GM12878 (cell line): ENCODE data around the gene SETBP1. TPM values are rescaled to one million over a fixed set of nuclear protein-coding genes. Genes with fewer than 3 reads are reported as not detected.

Experiments used
- ATAC-seq: fragments of 200-7000 bp; cut with Tn5 transposase; 3 replicates; pipeline ENCODE4 v1.9.1; 2020; ENCODE audit warnings: mild to moderate bottlenecking, moderate library complexity
- BruUV-seq: library from RNA; stranded (reverse); fragments of 400-500 nt; replicated peaks from 2 replicates; lab custom pipeline; 2021; lab: Mats Ljungman, UMichigan
- CTCF ChIA-PET: fragments of 300-600 bp; sonication (Branson Sonifier 250); formaldehyde crosslinking; extraction: SDS; loops from one replicate; lab custom pipeline; 2021; ENCODE audit warnings: inconsistent platforms; lab: Yijun Ruan, JAX
- POLR2A ChIA-PET: fragments of 350-600 bp; formaldehyde crosslinking; extraction: SDS; loops from one replicate; lab custom pipeline; 2021; ENCODE audit warnings: inconsistent platforms; lab: Charles Lee
- RAD21 ChIA-PET: fragments of 300-600 bp; sonication (Branson Sonifier 250); formaldehyde crosslinking; loops from one replicate; lab custom pipeline; 2023; ENCODE audit warnings: antibody characterized with exemption; ENCODE audit not compliant: unreplicated experiment; lab: Charles Lee
- SMC1A ChIA-PET: fragments of 300-600 bp; sonication (Branson Sonifier 250); formaldehyde crosslinking; loops from one replicate; lab custom pipeline; 2023; ENCODE audit not compliant: unreplicated experiment, uncharacterized antibody; lab: Charles Lee
- DNase-seq: peaks from one replicate; pipeline ENCODE4 v3.0.0-alpha.2; 2011; ENCODE audit warnings: low read depth, low spot score
- FAIRE-seq: peaks from 3 replicates; lab custom pipeline; 2011; peaks lifted over from hg19 to GRCh38; lab: Jason Lieb, UNC
- H2AFZ ChIP-seq: 2 replicates; pipeline ENCODE4 v1.6.0; 2011; ENCODE audit warnings: low read depth, low read length, control low read depth; ENCODE audit not compliant: control insufficient read depth
- H3K27ac ChIP-seq: 2 replicates; pipeline ENCODE4 v1.5.1; 2011; ENCODE audit warnings: control low read depth; ENCODE audit not compliant: control insufficient read depth, insufficient read depth
- H3K27me3 ChIP-seq, 2 experiments: replicated peaks in 1 of 2; 2 replicates each; pipeline versions ENCODE4 v1.6.0 to v1.6.1; 2011; ENCODE audit warnings: low read length in 1 of 2; ENCODE audit not compliant: control insufficient read depth in 2 of 2, insufficient read depth in 2 of 2
- H3K36me3 ChIP-seq, 2 experiments: 2 replicates each; pipeline ENCODE4 v1.5.1; 2011; ENCODE audit warnings: low read length in 1 of 2; ENCODE audit not compliant: control insufficient read depth in 2 of 2, insufficient read depth in 2 of 2
- H3K4me1 ChIP-seq: 2 replicates; pipeline ENCODE4 v1.6.1; 2011; ENCODE audit warnings: mild to moderate bottlenecking, low read length, moderate library complexity, mixed read lengths; ENCODE audit not compliant: control insufficient read depth, insufficient read depth
- H3K4me2 ChIP-seq: 2 replicates; pipeline ENCODE4 v1.6.0; 2011; ENCODE audit warnings: control low read depth; ENCODE audit not compliant: control insufficient read depth, insufficient read depth
- H3K4me3 ChIP-seq: fragments of 200-600 bp; sonication (generic); 2 replicates; pipeline ENCODE4 v1.5.1; 2016
- H3K79me2 ChIP-seq: 2 replicates; pipeline ENCODE4 v1.6.0; 2011; ENCODE audit warnings: low read length; ENCODE audit not compliant: control insufficient read depth, insufficient read depth
- H3K9ac ChIP-seq: 2 replicates; pipeline ENCODE4 v1.8.0; 2011; ENCODE audit warnings: low read length, control low read depth, mixed read lengths; ENCODE audit not compliant: control insufficient read depth, insufficient read depth
- H3K9me3 ChIP-seq: replicated peaks from 3 replicates; pipeline ENCODE4 v1.5.1; 2011; ENCODE audit warnings: mild to moderate bottlenecking, low read length; ENCODE audit not compliant: control insufficient read depth, insufficient read depth
- H4K20me1 ChIP-seq: 2 replicates; pipeline ENCODE4 v1.6.0; 2011; ENCODE audit not compliant: control insufficient read depth, insufficient read depth
- ATF3 ChIP-seq: IDR thresholded peaks from 2 replicates; pipeline ENCODE4 v1.6.1; 2011; ENCODE audit warnings: low read depth, mild to moderate bottlenecking, low read length, moderate library complexity, borderline replicate concordance; ENCODE audit errors: extremely low read depth
- CBFB ChIP-seq: IDR thresholded peaks from 2 replicates; pipeline ENCODE4 v1.6.1; 2016; ENCODE audit warnings: antibody characterized with exemption, low read depth
- CREM ChIP-seq: IDR thresholded peaks from 2 replicates; pipeline ENCODE4 v1.6.1; 2014; ENCODE audit warnings: antibody characterized with exemption, low read depth
- FOS ChIP-seq: IDR thresholded peaks from 3 replicates; pipeline ENCODE4 v1.6.1; 2011; ENCODE audit warnings: borderline replicate concordance; ENCODE audit not compliant: insufficient read length; ENCODE audit errors: extremely low read depth
- FOXM1 ChIP-seq: IDR thresholded peaks from 2 replicates; pipeline ENCODE4 v1.6.1; 2012; ENCODE audit warnings: low read depth, mild to moderate bottlenecking, inconsistent platforms, low read length, moderate library complexity
- JUNB ChIP-seq: IDR thresholded peaks from 2 replicates; pipeline ENCODE4 v1.6.1; 2016; ENCODE audit warnings: antibody characterized with exemption, mild to moderate bottlenecking
- JUND ChIP-seq: IDR thresholded peaks from 2 replicates; pipeline ENCODE4 v1.6.1; 2012; ENCODE audit warnings: low read depth, mild to moderate bottlenecking, low read length, improper control_type of control experiment, moderate library complexity
- MXI1 ChIP-seq: fragments of 150-350 bp; IDR thresholded peaks from 2 replicates; pipeline ENCODE4 v1.6.1; 2011; ENCODE audit warnings: low read depth, mild to moderate bottlenecking, inconsistent platforms, low read length, improper control_type of control experiment
- MYB ChIP-seq: fragments of 150-350 bp; IDR thresholded peaks from 2 replicates; pipeline ENCODE4 v1.6.1; 2014; ENCODE audit warnings: mild to moderate bottlenecking, low read depth, low read length, borderline replicate concordance
- NFIC ChIP-seq: IDR thresholded peaks from 2 replicates; pipeline ENCODE4 v1.6.1; 2012; ENCODE audit warnings: low read depth, mild to moderate bottlenecking, inconsistent platforms, low read length, moderate library complexity
- NRF1 ChIP-seq: conservative IDR thresholded peaks from 2 replicates; pipeline ENCODE4 v1.6.1; 2011; ENCODE audit warnings: mild to moderate bottlenecking, low read depth, low read length, improper control_type of control experiment
- PAX5 ChIP-seq: IDR thresholded peaks from 2 replicates; pipeline ENCODE4 v1.6.1; 2011; ENCODE audit warnings: low read depth, low read length, borderline replicate concordance
- PRDM15 ChIP-seq: fragments of 450-650 bp; formaldehyde crosslinking; IDR thresholded peaks from 2 replicates; pipeline ENCODE4 v1.4.0; 2020; ENCODE audit warnings: mild to moderate bottlenecking, moderate library complexity
- RB1 ChIP-seq: fragments of 450-650 bp; formaldehyde crosslinking; IDR thresholded peaks from 2 replicates; pipeline ENCODE4 v1.6.1; 2017; ENCODE audit warnings: mild to moderate bottlenecking, borderline replicate concordance
- WGBS: methylation state at CpG from one replicate; pipeline ENCODE4 v1.1.6; 2016; ENCODE audit warnings: low lambda C conversion rate; ENCODE audit not compliant: insufficient replicate concordance, insufficient coverage; ENCODE audit errors: missing lambda C conversion rate; 5-methylcytosine and 5-hydroxymethylcytosine counted together
- in situ Hi-C: fragments of 300-500 bp; cut with MboI; formaldehyde crosslinking; loops from 9 replicates; pipeline ENCODE4 v1.14.3; 2018; ENCODE audit warnings: mixed read lengths
- intact Hi-C: fragments of 100-400 bp; cut with micrococcal nuclease; formaldehyde crosslinking; loops from one replicate; pipeline ENCODE4 v1.14.2; 2022; ENCODE audit not compliant: unreplicated experiment
- polyA plus RNA-seq, 11 experiments: library from polyadenylated mRNA; depleted of rRNA in 4 of 11; unstranded in 6 of 11; stranded (reverse) in 5 of 11; fragments of >200 nt; fragmentation: Nextera tagmentation in 4 of 11; fragmentation: Illumina TruSeq in 1 of 11; extraction: Ambion mirVana in 4 of 11; extraction: Trizol in 1 of 11; gene quantifications; 1 replicate in 1 of 11; 2 replicates in 10 of 11; pipeline versions ENCODE4 v1.2.1 to v1.2.3, GENCODE V29; 2011 to 2016; ENCODE audit warnings: inconsistent platforms in 2 of 11, missing spikeins in 2 of 11, low read depth in 1 of 11
- total RNA-seq, 4 experiments: library from RNA; depleted of rRNA in 3 of 4; stranded (reverse); fragments of >200 nt in 3 of 4; fragmentation: Illumina TruSeq in 1 of 4; extraction: Trizol in 1 of 4; gene quantifications; 2 replicates each; pipeline versions ENCODE4 v1.2.1 to v1.2.3, GENCODE V29; 2013 to 2021
- TF ChIP-seq, protein P1 (sequence below): IDR thresholded peaks from 2 replicates; pipeline ENCODE4 v1.6.1; 2011; ENCODE audit warnings: borderline replicate concordance, low read depth, mild to moderate bottlenecking, moderate library complexity, low read length; ENCODE audit not compliant: insufficient read depth, poor library complexity, severe bottlenecking

Gene SETBP1
- total and polyA plus RNA-seq, 10 of the 15 experiments (the other 5 are each of a cell fraction or from before 2014, with no cell fraction given): 0.99 to 29.7 (median 8.3) TPM

DNA sequence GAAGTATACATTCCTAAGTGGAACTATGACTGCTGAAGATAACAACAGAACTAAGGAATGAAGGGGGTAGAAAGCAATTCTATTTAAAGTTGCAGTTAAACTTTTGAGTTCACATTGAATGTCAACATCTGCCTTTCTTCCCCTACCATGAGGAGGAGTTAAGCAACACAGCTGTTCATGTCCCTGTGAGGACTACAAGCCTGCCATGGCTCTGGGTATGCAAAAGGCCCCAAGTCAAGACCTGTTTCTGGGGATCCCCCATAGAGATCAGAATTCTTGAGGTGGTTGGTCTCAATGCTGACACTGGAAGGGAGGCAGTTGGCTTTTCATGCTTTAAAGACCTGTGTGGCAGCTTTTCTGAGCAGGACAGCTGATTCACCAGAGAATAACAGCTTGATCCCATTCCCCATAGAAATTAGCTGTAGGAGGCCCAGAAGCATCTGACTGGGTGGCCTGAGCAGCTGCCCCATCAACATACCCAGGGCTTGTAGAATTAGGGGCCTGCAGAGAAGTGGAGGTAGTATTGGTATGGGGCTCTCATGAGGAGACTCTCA, 131.0 kb downstream of the SETBP1 start (continued):
- TF ChIP-seq NRF1 (no peak), MXI1 (no peak), PAX5 (no peak), CBFB (no peak), FOXM1 (no peak), PRDM15 (CRISPR knock-in tag) (no peak)

DNA sequence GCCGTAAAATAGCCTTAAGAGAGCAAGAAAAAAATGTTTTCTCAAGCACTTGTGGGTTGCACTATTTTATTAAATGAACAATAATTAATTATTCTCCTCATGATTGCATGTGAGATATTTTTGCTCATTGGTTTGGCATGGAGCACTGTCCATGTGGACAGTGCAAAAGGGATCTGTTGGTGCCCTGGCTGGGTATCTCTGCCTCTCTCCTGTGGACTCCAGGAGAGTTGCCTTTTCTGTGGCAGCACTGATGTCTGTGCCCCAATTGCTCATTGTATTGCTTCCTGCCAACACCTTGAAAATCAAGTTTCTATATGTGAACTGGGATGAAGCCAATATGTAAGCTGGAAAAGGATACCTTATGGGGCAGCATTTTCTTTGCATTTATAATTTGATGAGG, 131.7 kb downstream of the SETBP1 start:
- BruUV-seq: no TSS peak
- FAIRE-seq (no peak), DNase-seq (no peak), ATAC-seq (no peak)
- H2AFZ ChIP-seq: no peak overlapping the region
- H3K27me3 ChIP-seq: no peaks in the 10 kb centered on the region
- ChIA-PET CTCF (no interaction called here), POLR2A (interaction anchor here (1.0 kb wide), 1 partner anchor 15 kb away, joined by 3 read pairs; no protein-coding TSS in a partner anchor), RAD21 (no interaction called here), SMC1A (interaction anchor here (0.7 to 1.4 kb wide), 3 partner anchors 8 to 15 kb away, joined by 3 to 4 read pairs (median 4); no protein-coding TSS in a partner anchor)
- H3K9me3 ChIP-seq: no peaks in the 10 kb centered on the region
- peaks cover 3% of the 10 kb centered on the region for H3K4me1 ChIP-seq
- H3K27ac ChIP-seq: no peak overlapping the region
- WGBS: 7% methylated on average over 1 of the region's 1 CpG
- no peaks in the 10 kb centered on the region for H4K20me1 ChIP-seq
- in situ Hi-C loops: no loop called here
- no peak overlapping the region for H3K4me2 ChIP-seq
- H3K9ac ChIP-seq: no peak overlapping the region
- H3K36me3 ChIP-seq: peaks cover 0 to 1% of the 10 kb centered on the region in 2 experiments; a peak in 1 of 4 replicates
- no peaks in the 10 kb centered on the region for H3K79me2 ChIP-seq
- intact Hi-C loops: no loop called here
- H3K4me3 ChIP-seq: no peak overlapping the region
- no peak for TF ChIP-seq NFIC
- no peak for TF ChIP-seq RB1
- TF ChIP-seq MYB: no peak
- TF ChIP-seq, protein P1, sequence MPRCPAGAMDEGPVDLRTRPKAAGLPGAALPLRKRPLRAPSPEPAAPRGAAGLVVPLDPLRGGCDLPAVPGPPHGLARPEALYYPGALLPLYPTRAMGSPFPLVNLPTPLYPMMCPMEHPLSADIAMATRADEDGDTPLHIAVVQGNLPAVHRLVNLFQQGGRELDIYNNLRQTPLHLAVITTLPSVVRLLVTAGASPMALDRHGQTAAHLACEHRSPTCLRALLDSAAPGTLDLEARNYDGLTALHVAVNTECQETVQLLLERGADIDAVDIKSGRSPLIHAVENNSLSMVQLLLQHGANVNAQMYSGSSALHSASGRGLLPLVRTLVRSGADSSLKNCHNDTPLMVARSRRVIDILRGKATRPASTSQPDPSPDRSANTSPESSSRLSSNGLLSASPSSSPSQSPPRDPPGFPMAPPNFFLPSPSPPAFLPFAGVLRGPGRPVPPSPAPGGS: no peak
- no peak for TF ChIP-seq JUND
- TF ChIP-seq FOXM1: no peak
- TF ChIP-seq CREM: no peak
- TF ChIP-seq JUNB: no peak
- TF ChIP-seq ATF3: no peak
- TF ChIP-seq FOS: no peak
